Endodermal cell (in vitro differentiated cells): ENCODE measurements around the gene SPATA32. TPM values are rescaled to one million over a fixed set of nuclear protein-coding genes. Genes with fewer than 3 reads are reported as not detected.
"Not testable (repeated sequence)": the region's sequence is repeated elsewhere in the genome, so short reads cannot be mapped to it uniquely, and the experiment has no call there.

Experiments used
- DNase-seq: peaks from one replicate; pipeline ENCODE4 v3.0.0-alpha.2; 2017
- H3K27ac ChIP-seq: 2 replicates; pipeline ENCODE4 v1.5.1; 2013; ENCODE audit warnings: mild to moderate bottlenecking, low read depth, low read length, moderate library complexity
- H3K27me3 ChIP-seq: 2 replicates; pipeline ENCODE4 v1.6.1; 2013; ENCODE audit warnings: mild to moderate bottlenecking, low read length, moderate library complexity; ENCODE audit not compliant: insufficient read depth, control insufficient read depth, poor library complexity, severe bottlenecking
- H3K36me3 ChIP-seq: 2 replicates; pipeline ENCODE4 v1.7.0; 2013; ENCODE audit warnings: mild to moderate bottlenecking, low read length, moderate library complexity; ENCODE audit not compliant: control insufficient read depth, insufficient read depth
- H3K4me1 ChIP-seq: one replicate; pipeline ENCODE4 v1.7.0; 2013; ENCODE audit warnings: low read length; ENCODE audit not compliant: control insufficient read depth, insufficient read depth
- H3K4me3 ChIP-seq: 2 replicates; pipeline ENCODE4 v1.5.1; 2013; ENCODE audit warnings: mild to moderate bottlenecking, low read length, moderate library complexity
- H3K9ac ChIP-seq: 2 replicates; pipeline ENCODE4 v1.6.1; 2013; ENCODE audit warnings: mild to moderate bottlenecking, low read length, moderate library complexity; ENCODE audit not compliant: poor library complexity, severe bottlenecking; ENCODE audit errors: extremely low read depth
- H3K9me3 ChIP-seq: 2 replicates; pipeline ENCODE4 v1.6.1; 2013; ENCODE audit warnings: mild to moderate bottlenecking, low read length, moderate library complexity; ENCODE audit not compliant: control insufficient read depth
- H3K27ac Mint-ChIP-seq: 2 replicates; pipeline ENCODE4 v1.8.0; 2020; ENCODE audit warnings: mixed read lengths
- H3K27me3 Mint-ChIP-seq: 2 replicates; pipeline ENCODE4 v1.8.0; 2021; ENCODE audit warnings: mild to moderate bottlenecking, mixed read lengths; ENCODE audit not compliant: insufficient read depth
- H3K36me3 Mint-ChIP-seq: 2 replicates; pipeline ENCODE4 v1.8.0; 2020; ENCODE audit warnings: low read depth, mixed read lengths
- H3K4me1 Mint-ChIP-seq: 2 replicates; pipeline ENCODE4 v1.8.0; 2020; ENCODE audit warnings: mixed read lengths
- H3K4me3 Mint-ChIP-seq: 2 replicates; pipeline ENCODE4 v1.8.0; 2020; ENCODE audit warnings: mild to moderate bottlenecking, moderate library complexity, mixed read lengths
- H3K9me3 Mint-ChIP-seq: 2 replicates; pipeline ENCODE4 v1.8.0; 2020; ENCODE audit warnings: mild to moderate bottlenecking, mixed read lengths
- WGBS, 2 experiments: methylation state at CpG; one replicate each; pipeline versions ENCODE4 v1.1.5 to v1.1.7; 2013; ENCODE audit warnings: missing lambda C conversion rate in 2 of 2, mixed read lengths in 1 of 2; ENCODE audit not compliant: insufficient coverage in 1 of 2, insufficient read length in 1 of 2; 5-methylcytosine and 5-hydroxymethylcytosine counted together
- total RNA-seq, 2 donors: library from RNA; stranded (reverse); fragmentation: NEBNext Ultra II Directional in 1 of 2; extraction: Animal tissue kit (Norgen Biotek cat#: 25700) in 1 of 2; gene quantifications; 2 replicates in 1 of 2; 3 replicates in 1 of 2; pipeline ENCODE4 v1.2.1, GENCODE V29; 2021
- TF ChIP-seq, protein P1 (sequence below): fragments of 200-600 bp; sonication (generic); conservative IDR thresholded peaks from 2 replicates; pipeline ENCODE4 v1.5.0; 2021; ENCODE audit warnings: antibody characterized with exemption, mild to moderate bottlenecking

The SPATA32 gene
- total RNA-seq, 2 donors from 2014 or later: 0.18 TPM; not detected in 1

DNA sequence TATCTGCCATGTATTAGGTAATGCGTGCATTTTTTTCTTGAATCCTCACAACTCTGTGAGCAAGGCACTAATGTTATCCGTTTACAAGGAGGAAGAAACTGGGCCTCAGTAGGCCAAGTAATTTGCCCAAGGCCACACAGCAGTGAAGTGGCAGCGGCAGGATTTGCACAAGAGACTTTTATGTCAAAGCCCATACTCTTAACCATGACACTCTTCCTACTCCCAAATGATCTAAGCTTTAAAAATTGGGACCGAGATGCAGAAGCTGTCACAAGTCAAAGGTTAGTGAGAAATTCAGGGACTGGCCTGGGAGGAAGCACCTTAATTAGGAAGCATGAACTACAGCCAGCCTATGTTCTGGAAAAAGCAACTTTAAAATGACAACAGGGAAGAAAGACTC is 44.2 kb upstream of the SPATA32 start:
- Histone ChIP-seq H3K9me3 (no peaks in the 10 kb centered on the region), H3K4me1 (no peaks in the 10 kb centered on the region), H3K36me3 (no peaks in the 10 kb centered on the region), H3K27ac (no peak overlapping the region), H3K4me3 (no peak overlapping the region), H3K9ac (no peak overlapping the region), H3K27me3 (no peaks in the 10 kb centered on the region)
- peaks cover 5% of the 10 kb centered on the region for H3K4me1 Mint-ChIP-seq
- H3K27me3 Mint-ChIP-seq: no peaks in the 10 kb centered on the region
- no peaks in the 10 kb centered on the region for H3K9me3 Mint-ChIP-seq
- no peak for DNase-seq
- no peak overlapping the region for H3K4me3 Mint-ChIP-seq
- H3K27ac Mint-ChIP-seq: no peak overlapping the region
- peaks cover 12% of the 10 kb centered on the region for H3K36me3 Mint-ChIP-seq
- WGBS, 2 experiments: 88 to 97% methylated on average over 3 to 4 of the region's 4 CpGs
- TF ChIP-seq, protein P1, sequence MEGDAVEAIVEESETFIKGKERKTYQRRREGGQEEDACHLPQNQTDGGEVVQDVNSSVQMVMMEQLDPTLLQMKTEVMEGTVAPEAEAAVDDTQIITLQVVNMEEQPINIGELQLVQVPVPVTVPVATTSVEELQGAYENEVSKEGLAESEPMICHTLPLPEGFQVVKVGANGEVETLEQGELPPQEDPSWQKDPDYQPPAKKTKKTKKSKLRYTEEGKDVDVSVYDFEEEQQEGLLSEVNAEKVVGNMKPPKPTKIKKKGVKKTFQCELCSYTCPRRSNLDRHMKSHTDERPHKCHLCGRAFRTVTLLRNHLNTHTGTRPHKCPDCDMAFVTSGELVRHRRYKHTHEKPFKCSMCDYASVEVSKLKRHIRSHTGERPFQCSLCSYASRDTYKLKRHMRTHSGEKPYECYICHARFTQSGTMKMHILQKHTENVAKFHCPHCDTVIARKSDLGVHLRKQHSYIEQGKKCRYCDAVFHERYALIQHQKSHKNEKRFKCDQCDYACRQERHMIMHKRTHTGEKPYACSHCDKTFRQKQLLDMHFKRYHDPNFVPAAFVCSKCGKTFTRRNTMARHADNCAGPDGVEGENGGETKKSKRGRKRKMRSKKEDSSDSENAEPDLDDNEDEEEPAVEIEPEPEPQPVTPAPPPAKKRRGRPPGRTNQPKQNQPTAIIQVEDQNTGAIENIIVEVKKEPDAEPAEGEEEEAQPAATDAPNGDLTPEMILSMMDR: no peak

DNA sequence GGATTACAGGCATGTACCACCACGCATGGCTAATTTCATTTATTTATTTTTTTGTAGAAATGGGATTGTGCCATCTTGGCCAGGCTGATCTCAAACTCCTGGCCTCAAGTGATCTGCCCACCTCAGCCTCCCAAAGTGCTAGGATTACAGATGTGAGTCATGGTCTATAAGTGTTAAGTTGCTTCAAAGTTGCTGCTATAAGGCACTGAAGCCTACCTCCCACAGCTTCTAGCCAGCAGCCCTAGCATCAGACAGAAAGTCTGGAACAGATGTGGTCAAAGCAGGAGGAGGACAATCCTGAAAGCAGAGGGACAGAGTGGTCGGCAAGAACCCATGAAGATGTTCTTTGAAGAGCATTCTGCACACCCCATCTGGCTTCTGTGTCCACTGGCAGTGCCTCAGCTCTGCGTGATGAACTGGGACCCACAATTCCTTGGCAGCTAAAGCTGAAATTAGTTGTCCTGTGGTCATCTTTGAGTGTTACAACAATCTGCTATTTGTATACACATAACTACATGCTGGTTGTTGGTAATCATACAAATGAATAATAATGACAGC is 43.7 kb upstream of the SPATA32 start:
- no peaks in the 10 kb centered on the region for H3K9me3 ChIP-seq
- no peaks in the 10 kb centered on the region for H3K27me3 Mint-ChIP-seq
- no peak overlapping the region for H3K27ac ChIP-seq
- no peak overlapping the region for H3K4me3 Mint-ChIP-seq
- WGBS, 2 experiments: 93% methylated on average over 2 to 3 of the region's 3 CpGs
- H3K27me3 ChIP-seq: no peaks in the 10 kb centered on the region
- peaks cover 4% of the 10 kb centered on the region for H3K4me1 Mint-ChIP-seq
- no peaks in the 10 kb centered on the region for H3K9me3 Mint-ChIP-seq
- H3K9ac ChIP-seq: no peak overlapping the region
- no peak for DNase-seq
- H3K36me3 Mint-ChIP-seq: peaks cover 12% of the 10 kb centered on the region
- TF ChIP-seq, protein P1: no peak
- H3K27ac Mint-ChIP-seq: no peak overlapping the region
- H3K36me3 ChIP-seq: no peaks in the 10 kb centered on the region
- no peaks in the 10 kb centered on the region for H3K4me1 ChIP-seq
- H3K4me3 ChIP-seq: no peak overlapping the region

DNA sequence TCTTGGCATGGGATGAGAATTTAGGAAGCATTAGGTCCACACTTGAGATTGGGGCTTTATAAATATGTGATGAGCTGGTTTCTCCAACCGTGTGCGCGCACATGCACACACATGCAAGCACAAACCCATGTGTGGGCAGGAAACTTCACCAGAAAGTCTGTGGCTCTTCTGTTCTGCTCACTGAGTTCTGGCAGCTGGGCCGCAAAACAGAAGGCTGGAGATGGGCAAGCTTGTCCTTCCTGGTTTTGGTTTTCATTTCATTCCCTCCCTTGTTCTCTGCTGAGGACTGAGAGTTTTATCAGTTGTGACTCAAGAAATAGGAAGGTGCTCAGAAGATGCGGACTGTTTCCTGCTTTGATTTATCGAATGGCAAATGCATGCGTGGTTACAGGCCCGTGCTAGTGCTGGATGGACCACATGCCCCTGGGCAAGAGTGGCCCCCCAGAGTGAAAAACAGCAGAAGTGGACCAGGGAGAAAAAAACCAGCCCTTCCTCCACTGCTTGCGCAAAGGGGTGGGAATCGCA is 40.8 kb upstream of the SPATA32 start:
- Histone ChIP-seq H3K27me3 (no peaks in the 10 kb centered on the region), H3K36me3 (no peaks in the 10 kb centered on the region), H3K4me3 (no peak overlapping the region), H3K9me3 (no peaks in the 10 kb centered on the region), H3K27ac (no peak overlapping the region), H3K4me1 (no peaks in the 10 kb centered on the region), H3K9ac (no peak overlapping the region)
- 93 to 94% methylated on average over 9 to 10 of the region's 10 CpGs for WGBS, 2 experiments
- Mint-ChIP-seq H3K9me3 (no peaks in the 10 kb centered on the region), H3K36me3 (peaks cover 7% of the 10 kb centered on the region), H3K4me3 (no peak overlapping the region), H3K27me3 (no peaks in the 10 kb centered on the region), H3K27ac (no peak overlapping the region), H3K4me1 (peaks cover 2% of the 10 kb centered on the region)
- no peak for DNase-seq
- TF ChIP-seq, protein P1: no peak

DNA sequence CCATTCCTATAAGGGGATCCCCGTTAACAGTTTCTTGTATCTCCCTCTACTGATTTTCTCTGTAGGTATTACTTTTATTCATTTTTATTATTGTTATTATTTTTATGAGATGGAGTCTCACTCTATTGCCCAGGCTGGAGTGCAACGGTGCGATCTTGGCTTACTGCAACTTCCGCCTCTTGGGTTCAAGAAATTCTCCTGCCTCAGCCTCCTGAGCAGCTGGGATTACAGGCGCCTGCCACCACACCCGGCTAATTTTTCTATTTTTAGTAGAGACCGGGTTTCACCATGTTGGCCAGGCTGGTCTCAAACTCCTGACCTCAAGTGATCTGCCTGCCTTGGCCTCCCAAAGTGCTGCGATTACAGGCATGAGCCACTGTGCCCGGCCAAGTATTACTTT is 40.3 kb upstream of the SPATA32 start:
- H3K27me3 ChIP-seq, H3K36me3 ChIP-seq, H3K4me3 ChIP-seq, H3K4me1 Mint-ChIP-seq, H3K9me3 ChIP-seq, H3K27ac ChIP-seq, H3K9ac ChIP-seq, DNase-seq, H3K27me3 Mint-ChIP-seq, H3K36me3 Mint-ChIP-seq, H3K27ac Mint-ChIP-seq, H3K4me3 Mint-ChIP-seq, H3K4me1 ChIP-seq, H3K9me3 Mint-ChIP-seq: not testable (repeated sequence)
- WGBS, 2 experiments: 95 to 100% methylated on average over 8 to 9 of the region's 9 CpGs
